DND-41 (cell line): ENCODE data around the gene NCKAP5L.

Experiments used
- ATAC-seq: fragments of 200-7000 bp; cut with Tn5 transposase; 3 replicates; pipeline ENCODE4 v1.9.1; 2021; ENCODE audit warnings: low read depth; ENCODE audit not compliant: insufficient read depth
- DNase-seq: peaks from one replicate; pipeline ENCODE4 v3.0.0-alpha.2; 2020
- H2AFZ ChIP-seq: 2 replicates; pipeline ENCODE4 v1.6.0; 2012; ENCODE audit warnings: low read depth, low read length
- H3K27ac ChIP-seq: 2 replicates; pipeline ENCODE4 v1.5.1; 2012; ENCODE audit warnings: low read length, inconsistent platforms
- H3K27me3 ChIP-seq: fragments of 200-600 bp; sonication (generic); 2 replicates; pipeline ENCODE4 v1.6.0; 2012; ENCODE audit warnings: low read length, mild to moderate bottlenecking, inconsistent platforms; ENCODE audit not compliant: insufficient read depth, poor library complexity
- H3K36me3 ChIP-seq: 2 replicates; pipeline ENCODE4 v1.5.1; 2012; ENCODE audit warnings: low read length, inconsistent platforms; ENCODE audit not compliant: insufficient read depth
- H3K4me1 ChIP-seq: 2 replicates; pipeline ENCODE4 v1.5.1; 2012; ENCODE audit warnings: mild to moderate bottlenecking, low read length; ENCODE audit not compliant: insufficient read depth
- H3K4me2 ChIP-seq: 2 replicates; pipeline ENCODE4 v1.6.0; 2012; ENCODE audit warnings: mild to moderate bottlenecking, moderate library complexity, low read length, inconsistent platforms; ENCODE audit not compliant: insufficient read depth
- H3K4me3 ChIP-seq, 2 experiments: fragments of 200-600 bp in 1 of 2; shearing (Covaris generic) in 1 of 2; 2 replicates each; pipeline ENCODE4 v1.5.1; 2012 to 2016; ENCODE audit warnings: inconsistent platforms in 2 of 2, low read length in 2 of 2, mild to moderate bottlenecking in 2 of 2, low read depth in 1 of 2, moderate library complexity in 1 of 2
- H3K79me2 ChIP-seq: 2 replicates; pipeline ENCODE4 v1.6.0; 2012; ENCODE audit warnings: low read length, inconsistent platforms; ENCODE audit not compliant: insufficient read depth
- H3K9ac ChIP-seq: 2 replicates; pipeline ENCODE4 v1.6.0; 2012; ENCODE audit warnings: low read depth, mild to moderate bottlenecking, inconsistent platforms, low read length, moderate library complexity
- H3K9me3 ChIP-seq: 2 replicates; pipeline ENCODE4 v1.5.1; 2012; ENCODE audit warnings: low read length, moderate library complexity, mild to moderate bottlenecking, inconsistent platforms; ENCODE audit not compliant: insufficient read depth, severe bottlenecking
- H4K20me1 ChIP-seq: 2 replicates; pipeline ENCODE4 v1.6.0; 2012; ENCODE audit warnings: low read length; ENCODE audit not compliant: insufficient read depth
- EZH2 ChIP-seq: IDR thresholded peaks from 3 replicates; pipeline ENCODE4 v1.6.1; 2012; ENCODE audit warnings: borderline replicate concordance, low read depth, mild to moderate bottlenecking, moderate library complexity, low read length, inconsistent platforms; ENCODE audit not compliant: severe bottlenecking
- TF ChIP-seq, protein P1 (sequence below): IDR thresholded peaks from 2 replicates; pipeline ENCODE4 v1.5.1; 2012; ENCODE audit warnings: borderline replicate concordance, low read length, moderate library complexity, mild to moderate bottlenecking; ENCODE audit not compliant: poor library complexity, severe bottlenecking; ENCODE audit errors: extremely low read depth

The NCKAP5L gene

DNA sequence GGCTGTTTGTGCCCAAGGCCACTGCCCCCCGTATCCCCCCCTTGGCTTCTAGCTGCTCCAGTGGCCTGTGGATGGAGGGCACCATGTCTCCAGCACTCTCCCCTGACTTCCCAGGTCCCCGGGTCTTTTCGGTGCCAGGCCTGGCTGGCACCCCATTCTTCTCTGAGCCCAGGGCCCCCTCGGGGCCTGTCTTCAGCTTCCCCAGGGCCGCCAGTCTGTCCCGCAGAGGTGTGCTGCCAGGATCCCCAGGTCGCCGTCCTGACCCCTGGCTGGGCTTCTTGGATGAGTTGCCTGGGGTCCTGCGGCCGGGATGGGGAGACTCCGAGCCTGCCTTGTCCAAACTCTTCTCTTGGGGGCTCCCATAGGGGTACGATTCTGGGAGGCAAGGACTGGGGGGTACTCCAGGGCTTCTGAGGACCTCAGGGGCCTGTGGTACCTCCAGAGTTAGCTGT, 32.5 kb downstream of the NCKAP5L start:
- peaks cover 48% of the 10 kb centered on the region for H3K36me3 ChIP-seq
- H4K20me1 ChIP-seq: 0 out of 2 replicates have a peak, but pooled peaks cover 4% of the 10 kb centered on the region
- TF ChIP-seq, protein P1, sequence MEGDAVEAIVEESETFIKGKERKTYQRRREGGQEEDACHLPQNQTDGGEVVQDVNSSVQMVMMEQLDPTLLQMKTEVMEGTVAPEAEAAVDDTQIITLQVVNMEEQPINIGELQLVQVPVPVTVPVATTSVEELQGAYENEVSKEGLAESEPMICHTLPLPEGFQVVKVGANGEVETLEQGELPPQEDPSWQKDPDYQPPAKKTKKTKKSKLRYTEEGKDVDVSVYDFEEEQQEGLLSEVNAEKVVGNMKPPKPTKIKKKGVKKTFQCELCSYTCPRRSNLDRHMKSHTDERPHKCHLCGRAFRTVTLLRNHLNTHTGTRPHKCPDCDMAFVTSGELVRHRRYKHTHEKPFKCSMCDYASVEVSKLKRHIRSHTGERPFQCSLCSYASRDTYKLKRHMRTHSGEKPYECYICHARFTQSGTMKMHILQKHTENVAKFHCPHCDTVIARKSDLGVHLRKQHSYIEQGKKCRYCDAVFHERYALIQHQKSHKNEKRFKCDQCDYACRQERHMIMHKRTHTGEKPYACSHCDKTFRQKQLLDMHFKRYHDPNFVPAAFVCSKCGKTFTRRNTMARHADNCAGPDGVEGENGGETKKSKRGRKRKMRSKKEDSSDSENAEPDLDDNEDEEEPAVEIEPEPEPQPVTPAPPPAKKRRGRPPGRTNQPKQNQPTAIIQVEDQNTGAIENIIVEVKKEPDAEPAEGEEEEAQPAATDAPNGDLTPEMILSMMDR: no peak
- no peak for TF ChIP-seq EZH2
- no peak overlapping the region for H2AFZ ChIP-seq
- no peaks in the 10 kb centered on the region for H3K9me3 ChIP-seq
- DNase-seq: no peak
- H3K27ac ChIP-seq: no peak overlapping the region
- ATAC-seq: no peak
- no peak overlapping the region for H3K4me2 ChIP-seq
- H3K4me1 ChIP-seq: no peaks in the 10 kb centered on the region
- no peaks in the 10 kb centered on the region for H3K27me3 ChIP-seq
- H3K4me3 ChIP-seq: no peak overlapping the region
- no peak overlapping the region for H3K9ac ChIP-seq
- H3K79me2 ChIP-seq: no peaks in the 10 kb centered on the region

- TF ChIP-seq EZH2: no peak
- TF ChIP-seq, protein P1: no peak
- Histone ChIP-seq H3K9ac (no peak overlapping the region), H2AFZ (no peak overlapping the region), H3K79me2 (no peaks in the 10 kb centered on the region), H3K9me3 (no peaks in the 10 kb centered on the region), H3K4me3 (no peak overlapping the region), H3K27me3 (no peaks in the 10 kb centered on the region), H4K20me1 (0 out of 2 replicates have a peak, but pooled peaks cover 4% of the 10 kb centered on the region), H3K36me3 (peaks cover 43% of the 10 kb centered on the region), H3K4me1 (no peaks in the 10 kb centered on the region), H3K4me2 (no peak overlapping the region), H3K27ac (no peak overlapping the region)
- 0 out of 3 replicates have a peak, but pooled peaks have one; percentile 20 for ATAC-seq
- no peak for DNase-seq
These were observed 33.2 kb downstream of the NCKAP5L start for GRCh38 chr12:49794811-49795653.

DNA sequence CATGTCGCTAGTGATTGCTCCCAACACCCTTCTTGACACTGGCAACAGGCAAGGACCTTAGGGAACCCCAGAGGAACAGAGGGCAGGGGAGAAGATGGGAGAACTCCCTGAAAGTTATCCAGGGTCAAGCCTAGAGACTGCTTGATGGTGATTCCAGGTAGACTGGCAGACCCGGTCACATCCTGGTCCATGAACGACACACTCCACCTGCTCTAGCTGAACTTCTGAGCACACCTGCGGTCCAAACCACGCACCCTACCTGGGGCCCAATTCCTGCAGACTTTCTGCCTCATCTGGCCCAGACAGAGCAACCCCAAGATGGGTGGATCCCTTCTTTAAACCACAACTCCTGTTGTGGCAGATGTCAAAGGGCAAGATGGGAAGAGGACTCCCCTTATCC, 34.2 kb downstream of the NCKAP5L start:
- H3K79me2 ChIP-seq: no peaks in the 10 kb centered on the region
- H4K20me1 ChIP-seq: 0 out of 2 replicates have a peak, but pooled peaks cover 4% of the 10 kb centered on the region
- H3K9ac ChIP-seq: no peak overlapping the region
- no peaks in the 10 kb centered on the region for H3K27me3 ChIP-seq
- no peak overlapping the region for H3K27ac ChIP-seq
- no peak overlapping the region for H3K4me2 ChIP-seq
- no peak overlapping the region for H2AFZ ChIP-seq
- DNase-seq (no peak), ATAC-seq (no peak)
- no peaks in the 10 kb centered on the region for H3K9me3 ChIP-seq
- H3K4me3 ChIP-seq: no peak overlapping the region
- peaks cover 45% of the 10 kb centered on the region for H3K36me3 ChIP-seq
- H3K4me1 ChIP-seq: no peaks in the 10 kb centered on the region
- TF ChIP-seq EZH2: no peak
- TF ChIP-seq, protein P1: no peak
